OCI-M1 (cell line): ENCODE data around the gene PIK3C2G.
"Not testable (repeated sequence)": the region's sequence is repeated elsewhere in the genome, so short reads cannot be mapped to it uniquely, and the experiment has no call there.

Experiments used
- DNase-seq: peaks from one replicate; lab custom pipeline; 2025; lab: John Stamatoyannopoulos, UW

PIK3C2G gene

GRCh38 chr12:18472304-18472703 lies 211.0 kb downstream of the PIK3C2G start:
- DNase-seq, result no peak

- no peak for DNase-seq
Observed at GRCh38 chr12:18472806-18473205, 211.5 kb downstream of the PIK3C2G start.

- DNase-seq, result no peak
Observed at GRCh38 chr12:18476861-18477260, 215.5 kb downstream of the PIK3C2G start.

GRCh38 chr12:18479256-18479655 lies 217.9 kb downstream of the PIK3C2G start:
- no peak for DNase-seq

- no peak for DNase-seq
Observed at GRCh38 chr12:18482601-18483120, 221.3 kb downstream of the PIK3C2G start.

GRCh38 chr12:18483698-18484325 lies 222.5 kb downstream of the PIK3C2G start:
- no peak for DNase-seq

- DNase-seq, result no peak
Observed at GRCh38 chr12:18486036-18486435, 224.7 kb downstream of the PIK3C2G start.

- no peak for DNase-seq
Observed at GRCh38 chr12:18487509-18487908, 226.2 kb downstream of the PIK3C2G start.

GRCh38 chr12:18492372-18493025 lies 231.2 kb downstream of the PIK3C2G start:
- DNase-seq, result no peak

- DNase-seq, result no peak
Observed at GRCh38 chr12:18496156-18496555, 234.8 kb downstream of the PIK3C2G start.

GRCh38 chr12:18500160-18500574 lies 238.8 kb downstream of the PIK3C2G start:
- DNase-seq, result not testable (repeated sequence)

GRCh38 chr12:18500736-18501135 lies 239.4 kb downstream of the PIK3C2G start:
- not testable (repeated sequence) for DNase-seq

- no peak for DNase-seq
Observed at GRCh38 chr12:18502422-18502968, 241.2 kb downstream of the PIK3C2G start.

- no peak for DNase-seq
Observed at GRCh38 chr12:18521461-18521860, 260.1 kb downstream of the PIK3C2G start.

- DNase-seq, result no peak
Observed at GRCh38 chr12:18522806-18523205, 261.5 kb downstream of the PIK3C2G start.

- not testable (repeated sequence) for DNase-seq
Observed at GRCh38 chr12:18542497-18542896, 281.2 kb downstream of the PIK3C2G start.

- no peak for DNase-seq
Observed at GRCh38 chr12:18546399-18546798, 285.1 kb downstream of the PIK3C2G start.

GRCh38 chr12:18549598-18549997 lies 288.3 kb downstream of the PIK3C2G start:
- DNase-seq, result no peak

- DNase-seq, result no peak
Observed at GRCh38 chr12:18551106-18551505, 289.8 kb downstream of the PIK3C2G start.

GRCh38 chr12:18551701-18552100 lies 290.4 kb downstream of the PIK3C2G start:
- no peak for DNase-seq

- DNase-seq, result peak; percentile 21
Observed at GRCh38 chr12:18552829-18553228, 291.5 kb downstream of the PIK3C2G start.

- no peak for DNase-seq
Observed at GRCh38 chr12:18556161-18556560, 294.8 kb downstream of the PIK3C2G start.

- no peak for DNase-seq
Observed at GRCh38 chr12:18559242-18559641, 297.9 kb downstream of the PIK3C2G start.
